Panc1 (cell line): Measurements from ENCODE around the gene LAMC2. TPM values are rescaled to one million over a fixed set of nuclear protein-coding genes. Genes with fewer than 3 reads are reported as not detected.

Source experiments
- ATAC-seq: fragments of 200-7000 bp; cut with Tn5 transposase; 2 replicates; pipeline ENCODE4 v1.9.1; 2020; ENCODE audit warnings: mild to moderate bottlenecking, moderate library complexity
- BruUV-seq: library from RNA; stranded (reverse); fragments of 400-500 nt; replicated peaks from 2 replicates; lab custom pipeline; 2021; lab: Mats Ljungman, UMichigan
- CTCF ChIA-PET: fragments of 300-600 bp; sonication (Branson Sonifier 250); formaldehyde crosslinking; loops from one replicate; lab custom pipeline; 2022; ENCODE audit warnings: antibody characterized with exemption; lab: Charles Lee
- POLR2A ChIA-PET: fragments of 300-600 bp; sonication (Branson Sonifier 250); formaldehyde crosslinking; loops from one replicate; lab custom pipeline; 2022; ENCODE audit warnings: antibody characterized with exemption; lab: Charles Lee
- DNase-seq: peaks from one replicate; pipeline ENCODE4 v3.0.0-alpha.2; 2010; ENCODE audit warnings: low read depth, low spot score
- H3K27ac ChIP-seq: 2 replicates; pipeline ENCODE4 v1.5.1; 2011; ENCODE audit warnings: mild to moderate bottlenecking, low read length, inconsistent platforms
- H3K27me3 ChIP-seq: fragments of 200-500 bp; sonication (Bioruptor generic); 2 replicates; pipeline ENCODE4 v1.6.0; 2014; ENCODE audit warnings: low read length, inconsistent platforms; ENCODE audit not compliant: control insufficient read depth, insufficient read depth
- H3K36me3 ChIP-seq: fragments of 200-500 bp; sonication (Bioruptor generic); 2 replicates; pipeline ENCODE4 v1.5.1; 2014; ENCODE audit warnings: inconsistent platforms, mild to moderate bottlenecking, low read length, moderate library complexity; ENCODE audit not compliant: control insufficient read depth, insufficient read depth
- H3K4me1 ChIP-seq: 2 replicates; pipeline ENCODE4 v1.5.1; 2011; ENCODE audit warnings: inconsistent platforms, mild to moderate bottlenecking, low read length, moderate library complexity; ENCODE audit not compliant: control insufficient read depth, insufficient read depth
- H3K4me3 ChIP-seq, 2 experiments: 2 replicates each; pipeline ENCODE4 v1.5.1; 2011 to 2012; ENCODE audit warnings: low read depth in 2 of 2, low read length in 2 of 2, mild to moderate bottlenecking in 2 of 2, inconsistent platforms in 1 of 2, moderate library complexity in 1 of 2
- H3K9me3 ChIP-seq: fragments of 200-500 bp; sonication (Bioruptor generic); 2 replicates; pipeline ENCODE4 v1.5.1; 2014; ENCODE audit warnings: low read depth, mild to moderate bottlenecking, inconsistent platforms, low read length, moderate library complexity; ENCODE audit not compliant: control insufficient read depth, insufficient read depth
- CTCF ChIP-seq: fragments of 450-650 bp; IDR thresholded peaks from 2 replicates; pipeline ENCODE4 v1.5.1; 2017; ENCODE audit warnings: mild to moderate bottlenecking
- POLR2AphosphoS5 ChIP-seq: IDR thresholded peaks from 2 replicates; pipeline ENCODE4 v1.6.1; 2012; ENCODE audit warnings: mild to moderate bottlenecking, low read depth, low read length, moderate library complexity
- SIN3A ChIP-seq: IDR thresholded peaks from 2 replicates; pipeline ENCODE4 v1.6.1; 2012; ENCODE audit warnings: low read depth, mild to moderate bottlenecking, low read length, moderate library complexity, borderline replicate concordance; ENCODE audit not compliant: insufficient read depth
- TCF7L2 ChIP-seq: IDR thresholded peaks from 2 replicates; pipeline ENCODE4 v1.6.1; 2011; ENCODE audit warnings: mild to moderate bottlenecking, low read depth, low read length, inconsistent platforms
- in situ Hi-C: cut with HindIII; loops from 2 replicates; pipeline ENCODE4 v1.10.0; 2016; ENCODE audit warnings: low sequenced_read_pairs, low pct_unique_long_range_greater_than_20kb
- intact Hi-C: fragments of 100-400 bp; cut with micrococcal nuclease; formaldehyde crosslinking; loops from one replicate; pipeline ENCODE4 v1.10.0; 2022; ENCODE audit not compliant: unreplicated experiment
- total RNA-seq: library from RNA; stranded (reverse); gene quantifications from one replicate; pipeline ENCODE4 v1.2.1, GENCODE V29; 2021; ENCODE audit not compliant: unreplicated experiment
- TF ChIP-seq, protein P1 (sequence below), 2 experiments: IDR thresholded peaks; 2 replicates each; pipeline ENCODE4 v1.6.1; 2011 to 2012; ENCODE audit warnings: low read depth in 2 of 2, control low read depth in 1 of 2, low read length in 1 of 2, mild to moderate bottlenecking in 1 of 2, moderate library complexity in 1 of 2; ENCODE audit not compliant: insufficient read depth in 1 of 2

The LAMC2 gene
- total RNA-seq, 1 experiment from 2014 or later = 8.3 TPM

- DNase-seq (no peak), ATAC-seq (no peak)
- no peak overlapping the region for H3K27ac ChIP-seq
- no peaks in the 10 kb centered on the region for H3K9me3 ChIP-seq
- no TSS peak for BruUV-seq
- in situ Hi-C loops = no loop called here
- TF ChIP-seq CTCF = no peak
- TF ChIP-seq TCF7L2 = no peak
- POLR2A ChIA-PET = no interaction called here
- CTCF ChIA-PET = interaction anchor here (1.0 kb wide), 1 partner anchor 17 kb away, joined by 3 read pairs; no protein-coding TSS in a partner anchor
- no peaks in the 10 kb centered on the region for H3K4me1 ChIP-seq
- intact Hi-C loops = no loop called here
- no peak overlapping the region for H3K4me3 ChIP-seq
- no peaks in the 10 kb centered on the region for H3K27me3 ChIP-seq
- H3K36me3 ChIP-seq = no peaks in the 10 kb centered on the region
These were observed 32.1 kb downstream of the LAMC2 start for GRCh38 chr1:183218027-183218618.

- H3K36me3 ChIP-seq = no peaks in the 10 kb centered on the region
- ChIA-PET CTCF (no interaction called here), POLR2A (no interaction called here)
- no peak overlapping the region for H3K4me3 ChIP-seq
- DNase-seq (no peak), ATAC-seq (no peak)
- H3K4me1 ChIP-seq = no peaks in the 10 kb centered on the region
- H3K9me3 ChIP-seq = no peaks in the 10 kb centered on the region
- no peak overlapping the region for H3K27ac ChIP-seq
- BruUV-seq = no TSS peak
- TF ChIP-seq CTCF (no peak), SIN3A (no peak), POLR2AphosphoS5 (no peak), TCF7L2 (no peak)
- TF ChIP-seq, protein P1, sequence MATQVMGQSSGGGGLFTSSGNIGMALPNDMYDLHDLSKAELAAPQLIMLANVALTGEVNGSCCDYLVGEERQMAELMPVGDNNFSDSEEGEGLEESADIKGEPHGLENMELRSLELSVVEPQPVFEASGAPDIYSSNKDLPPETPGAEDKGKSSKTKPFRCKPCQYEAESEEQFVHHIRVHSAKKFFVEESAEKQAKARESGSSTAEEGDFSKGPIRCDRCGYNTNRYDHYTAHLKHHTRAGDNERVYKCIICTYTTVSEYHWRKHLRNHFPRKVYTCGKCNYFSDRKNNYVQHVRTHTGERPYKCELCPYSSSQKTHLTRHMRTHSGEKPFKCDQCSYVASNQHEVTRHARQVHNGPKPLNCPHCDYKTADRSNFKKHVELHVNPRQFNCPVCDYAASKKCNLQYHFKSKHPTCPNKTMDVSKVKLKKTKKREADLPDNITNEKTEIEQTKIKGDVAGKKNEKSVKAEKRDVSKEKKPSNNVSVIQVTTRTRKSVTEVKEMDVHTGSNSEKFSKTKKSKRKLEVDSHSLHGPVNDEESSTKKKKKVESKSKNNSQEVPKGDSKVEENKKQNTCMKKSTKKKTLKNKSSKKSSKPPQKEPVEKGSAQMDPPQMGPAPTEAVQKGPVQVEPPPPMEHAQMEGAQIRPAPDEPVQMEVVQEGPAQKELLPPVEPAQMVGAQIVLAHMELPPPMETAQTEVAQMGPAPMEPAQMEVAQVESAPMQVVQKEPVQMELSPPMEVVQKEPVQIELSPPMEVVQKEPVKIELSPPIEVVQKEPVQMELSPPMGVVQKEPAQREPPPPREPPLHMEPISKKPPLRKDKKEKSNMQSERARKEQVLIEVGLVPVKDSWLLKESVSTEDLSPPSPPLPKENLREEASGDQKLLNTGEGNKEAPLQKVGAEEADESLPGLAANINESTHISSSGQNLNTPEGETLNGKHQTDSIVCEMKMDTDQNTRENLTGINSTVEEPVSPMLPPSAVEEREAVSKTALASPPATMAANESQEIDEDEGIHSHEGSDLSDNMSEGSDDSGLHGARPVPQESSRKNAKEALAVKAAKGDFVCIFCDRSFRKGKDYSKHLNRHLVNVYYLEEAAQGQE (IDR thresholded peaks at IDR 0.05; ENCODE audit: insufficient read depth in 1 of 2, low read depth in 2 of 2, low read length in 1 of 2) = no peak
- in situ Hi-C loops = no loop called here
- no peaks in the 10 kb centered on the region for H3K27me3 ChIP-seq
- intact Hi-C loops = no loop called here
These were observed 33.0 kb downstream of the LAMC2 start for GRCh38 chr1:183218971-183219615.
